Lung (tissue), 12 donors: ENCODE data around the gene DLG2. TPM values are rescaled to one million over a fixed set of nuclear protein-coding genes. Genes with fewer than 3 reads are reported as not detected.
"Not testable (repeated sequence)": the region's sequence is repeated elsewhere in the genome, so short reads cannot be mapped to it uniquely, and the experiment has no call there.

ENCODE experiments used
- ATAC-seq: fragments of 200-7000 bp; cut with Tn5 transposase; one replicate; pipeline ENCODE4 v1.9.1; 2020; ENCODE audit warnings: moderate number of reproducible peaks; ENCODE audit not compliant: insufficient read depth, low FRiP score
- DNase-seq, 3 donors: peaks; one replicate each; pipeline ENCODE4 v3.0.0-alpha.2; 2013 to 2017
- H3K27ac ChIP-seq, 2 donors: one replicate each; pipeline ENCODE4 v1.5.1; 2013; ENCODE audit warnings: mild to moderate bottlenecking in 2 of 2, moderate library complexity in 2 of 2, control low read depth in 1 of 2, inconsistent platforms in 1 of 2, low read depth in 1 of 2, low read length in 1 of 2
- H3K27me3 ChIP-seq, 3 donors: one replicate each; pipeline ENCODE4 v1.5.1; 2013; ENCODE audit warnings: low read length in 2 of 3; ENCODE audit not compliant: control insufficient read depth in 3 of 3, insufficient read depth in 3 of 3
- H3K36me3 ChIP-seq, 4 donors: one replicate each; pipeline ENCODE4 v1.5.1; 2013; ENCODE audit warnings: low read length in 4 of 4, mild to moderate bottlenecking in 1 of 4, moderate library complexity in 1 of 4; ENCODE audit not compliant: control insufficient read depth in 4 of 4, insufficient read depth in 4 of 4
- H3K4me1 ChIP-seq, 5 donors: one replicate each; pipeline ENCODE4 v1.5.1; 2013; ENCODE audit warnings: low read length in 5 of 5, mild to moderate bottlenecking in 2 of 5, moderate library complexity in 1 of 5; ENCODE audit not compliant: control insufficient read depth in 5 of 5, insufficient read depth in 5 of 5
- H3K4me3 ChIP-seq: one replicate; pipeline ENCODE4 v1.5.1; 2013; ENCODE audit warnings: mild to moderate bottlenecking, control low read depth, moderate library complexity
- H3K9ac ChIP-seq, 2 donors: one replicate each; pipeline ENCODE4 v1.5.1; 2013; ENCODE audit warnings: low read length in 2 of 2, control low read depth in 1 of 2; ENCODE audit not compliant: insufficient read depth in 1 of 2
- H3K9me3 ChIP-seq, 4 donors: one replicate each; pipeline ENCODE4 v1.5.1; 2013; ENCODE audit warnings: low read length in 3 of 4, mild to moderate bottlenecking in 1 of 4, moderate library complexity in 1 of 4; ENCODE audit not compliant: control insufficient read depth in 4 of 4, insufficient read depth in 3 of 4
- CTCF ChIP-seq: IDR thresholded peaks from 2 replicates; pipeline ENCODE4 v1.5.1; 2012; ENCODE audit warnings: mild to moderate bottlenecking; ENCODE audit errors: control extremely low read depth, extremely low read depth
- WGBS, 2 donors: extraction: QIAGEN DNeasy Blood & Tissue Kit; methylation state at CpG; one replicate each; pipeline ENCODE4 v1.1.7; 2013; 5-methylcytosine and 5-hydroxymethylcytosine counted together
- polyA plus RNA-seq, 2 donors: library from polyadenylated mRNA; stranded (reverse); fragments of 200-250 nt; gene quantifications; one replicate each; pipeline ENCODE4 v1.2.1, GENCODE V29; 2013
- total RNA-seq, 2 donors: library from RNA; depleted of rRNA in 1 of 2; stranded (reverse); fragments of >200 nt in 1 of 2; gene quantifications; one replicate each; pipeline ENCODE4 v1.2.1, GENCODE V29; 2014 to 2021
- donor health status: control.
- donor health status: control.
- donor health status: Bipolar disorder and iron deficiency.
- donor health status: healthy.
- donor health status: DM: yes; HTN: yes; CAD: no.

Gene DLG2
- total and polyA plus RNA-seq, 4 donors, result 0.32 to 24.1 (median 5.4) TPM

- ATAC-seq (peak; percentile 75), DNase-seq (peak in 1 of 3 donors; percentile 8)
- Histone ChIP-seq H3K4me1 (no peaks in the 10 kb centered on the region), H3K27me3 (no peaks in the 10 kb centered on the region), H3K9ac (no peak overlapping the region), H3K27ac (no peak overlapping the region), H3K36me3 (no peaks in the 10 kb centered on the region), H3K9me3 (no peaks in the 10 kb centered on the region), H3K4me3 (no peak overlapping the region)
- WGBS, 2 donors, result 76 to 77% methylated on average over 3 of the region's 3 CpGs
- TF ChIP-seq CTCF, result no peak
Measured at GRCh38 chr11:83599066-83599465, 2028.1 kb downstream of the DLG2 start.

DNA sequence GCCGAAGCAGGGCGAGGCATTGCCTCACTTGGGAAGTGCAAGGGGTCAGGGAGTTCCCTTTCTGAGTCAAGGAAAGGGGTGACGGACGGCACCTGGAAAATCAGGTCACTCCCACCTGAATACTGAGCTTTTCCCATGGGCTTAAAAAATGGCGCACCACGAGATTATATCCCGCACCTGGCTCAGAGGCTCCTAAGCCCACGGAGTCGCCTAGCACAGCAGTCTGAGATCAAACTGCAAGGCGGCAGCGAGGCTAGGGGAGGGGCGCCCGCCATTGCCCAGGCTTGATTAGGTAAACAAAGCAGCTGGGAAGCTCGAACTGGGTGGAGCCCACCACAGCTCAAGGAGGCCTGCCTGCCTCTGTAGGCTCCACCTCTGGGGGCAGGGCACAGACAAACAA, 2039.3 kb downstream of the DLG2 start:
- WGBS, 2 donors, result 54 to 66% methylated on average over 11 to 13 of the region's 14 CpGs
- H3K27me3 ChIP-seq, ATAC-seq, H3K36me3 ChIP-seq, H3K4me3 ChIP-seq, H3K27ac ChIP-seq, H3K9ac ChIP-seq, DNase-seq, H3K4me1 ChIP-seq, H3K9me3 ChIP-seq: not testable (repeated sequence)

- DNase-seq (no peak), ATAC-seq (no peak)
- no peak for TF ChIP-seq CTCF
- H3K27me3 ChIP-seq, result no peaks in the 10 kb centered on the region
- no peak overlapping the region for H3K27ac ChIP-seq
- no peaks in the 10 kb centered on the region for H3K36me3 ChIP-seq
- no peaks in the 10 kb centered on the region for H3K9me3 ChIP-seq
- H3K4me1 ChIP-seq, result no peaks in the 10 kb centered on the region
- no peak overlapping the region for H3K4me3 ChIP-seq
- WGBS, 2 donors, result 88 to 94% methylated on average over 3 of the region's 3 CpGs
- H3K9ac ChIP-seq, result no peak overlapping the region
Measured at GRCh38 chr11:83583757-83584366, 2043.3 kb downstream of the DLG2 start.

GRCh38 chr11:83574519-83574918, 2052.6 kb downstream of the DLG2 start:
- no peaks in the 10 kb centered on the region for H3K36me3 ChIP-seq
- TF ChIP-seq CTCF, result no peak
- H3K9me3 ChIP-seq, result no peaks in the 10 kb centered on the region
- no peak for ATAC-seq
- no peak overlapping the region for H3K9ac ChIP-seq
- 70 to 85% methylated on average over 2 of the region's 2 CpGs for WGBS, 2 donors
- DNase-seq, result no peak
- no peak overlapping the region for H3K27ac ChIP-seq
- H3K27me3 ChIP-seq, result no peaks in the 10 kb centered on the region
- H3K4me1 ChIP-seq, result no peaks in the 10 kb centered on the region
- no peak overlapping the region for H3K4me3 ChIP-seq
